Stomach (tissue), 4 donors: ENCODE data around the gene FGF7.
"Not testable (repeated sequence)": the region's sequence is repeated elsewhere in the genome, so short reads cannot be mapped to it uniquely, and the experiment has no call there.

Experiments
- EP300 ChIP-seq: sonication (generic); formaldehyde crosslinking; IDR thresholded peaks from one replicate; pipeline ENCODE4 v1.6.1; 2017; ENCODE audit warnings: antibody characterized with exemption
- POLR2A ChIP-seq, 4 donors: fragments of 450-650 bp; IDR thresholded peaks; one replicate each; pipeline ENCODE4 v1.6.1; 2016; ENCODE audit warnings: antibody characterized with exemption in 4 of 4, control low read depth in 2 of 4, mild to moderate bottlenecking in 1 of 4, moderate library complexity in 1 of 4

- TF ChIP-seq POLR2A (IDR thresholded peaks at IDR 0.05); EP300: not testable (repeated sequence)
These were observed 55.9 kb downstream of the FGF7 start for GRCh38 chr15:49478982-49479381.
